Lung microvascular endothelial cell (primary cell): Measurements from ENCODE around the gene MCC. TPM values are rescaled to one million over a fixed set of nuclear protein-coding genes. Genes with fewer than 3 reads are reported as not detected.

ENCODE experiments used
- DNase-seq, 2 donors: peaks; one replicate each; pipeline versions ENCODE4 v3.0.0 to v3.0.0-alpha.2; 2010; ENCODE audit warnings: low read depth in 2 of 2
- total RNA-seq: library from RNA; depleted of rRNA; stranded (reverse); fragments of >200 nt; gene quantifications from 2 replicates; pipeline ENCODE4 v1.2.1, GENCODE V29; 2014

MCC gene
- total RNA-seq, 1 donor from 2014 or later: 16.9 TPM

GRCh38 chr5:113115956-113116355 is 372.3 kb downstream of the MCC start:
- no peak for DNase-seq

GRCh38 chr5:113115061-113115460 is 373.2 kb downstream of the MCC start:
- no peak for DNase-seq

GRCh38 chr5:113114559-113114958 is 373.7 kb downstream of the MCC start:
- no peak for DNase-seq

GRCh38 chr5:113112435-113112834 is 375.8 kb downstream of the MCC start:
- peak; percentile 64 to 75 for DNase-seq

GRCh38 chr5:113110117-113110516 is 378.1 kb downstream of the MCC start:
- DNase-seq: no peak

GRCh38 chr5:113109344-113109743 is 378.9 kb downstream of the MCC start:
- no peak for DNase-seq

- DNase-seq: no peak
Observed at GRCh38 chr5:113108485-113108884, 379.8 kb downstream of the MCC start.

GRCh38 chr5:113106821-113107220 is 381.4 kb downstream of the MCC start:
- DNase-seq: no peak

- no peak for DNase-seq
Observed at GRCh38 chr5:113105693-113106280, 382.5 kb downstream of the MCC start.

- DNase-seq: no peak
Observed at GRCh38 chr5:113103330-113103729, 384.9 kb downstream of the MCC start.

- peak in 1 of 2 donors; percentile 31 for DNase-seq
Observed at GRCh38 chr5:113102121-113102531, 386.1 kb downstream of the MCC start.

GRCh38 chr5:113100981-113101380 is 387.3 kb downstream of the MCC start:
- no peak for DNase-seq

- DNase-seq: no peak
Observed at GRCh38 chr5:113099822-113100221, 388.4 kb downstream of the MCC start.

- no peak for DNase-seq
Observed at GRCh38 chr5:113098378-113098777, 389.9 kb downstream of the MCC start.

- DNase-seq: no peak
Observed at GRCh38 chr5:113095831-113096230, 392.4 kb downstream of the MCC start.

GRCh38 chr5:113093558-113093957 is 394.7 kb downstream of the MCC start:
- peak; percentile 24 to 44 for DNase-seq

GRCh38 chr5:113092683-113093082 is 395.6 kb downstream of the MCC start:
- peak; percentile 14 to 28 for DNase-seq

GRCh38 chr5:113091622-113092021 is 396.6 kb downstream of the MCC start:
- DNase-seq: no peak

GRCh38 chr5:113090336-113091106 is 397.7 kb downstream of the MCC start:
- DNase-seq: peak; percentile 13 to 73

GRCh38 chr5:113089653-113090335 is 398.5 kb downstream of the MCC start:
- DNase-seq: peak; percentile 65 to 67

- no peak for DNase-seq
Observed at GRCh38 chr5:113087976-113088514, 400.2 kb downstream of the MCC start.

GRCh38 chr5:113085880-113086409 is 402.3 kb downstream of the MCC start:
- DNase-seq: no peak
